SW 1271 (cell line): ENCODE results near the gene RNASEH2C.
"Not testable (repeated sequence)": the region's sequence is repeated elsewhere in the genome, so short reads cannot be mapped to it uniquely, and the experiment has no call there.

Source experiments
- DNase-seq, 2 experiments: peaks; one replicate each; lab custom pipeline; 2025; lab: John Stamatoyannopoulos, UW

Gene RNASEH2C

GRCh38 chr11:65716774-65717405 is 3.7 kb downstream of the RNASEH2C start:
- DNase-seq: no peak

DNA sequence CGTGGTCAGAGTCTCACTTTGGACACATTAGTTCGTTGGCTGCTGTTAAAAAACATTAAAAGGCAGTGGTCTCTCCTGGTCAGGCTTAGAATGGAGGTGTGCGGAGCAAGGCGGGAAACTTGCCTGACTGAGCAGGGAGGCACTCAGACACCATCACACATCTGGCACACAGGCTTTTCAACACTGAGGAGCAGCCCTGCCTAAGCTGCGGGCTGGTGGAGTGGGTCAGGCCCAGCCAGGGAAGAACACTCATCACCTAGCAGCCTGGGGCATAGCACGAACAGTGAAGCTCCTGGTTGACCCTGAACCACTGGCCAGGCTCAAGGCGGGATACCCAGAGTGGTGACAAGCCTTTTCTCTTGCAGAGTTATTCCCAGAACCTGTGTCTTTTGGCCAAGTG is 4.3 kb downstream of the RNASEH2C start:
- DNase-seq: no peak

GRCh38 chr11:65714433-65714832 is 6.2 kb downstream of the RNASEH2C start:
- no peak for DNase-seq

GRCh38 chr11:65713212-65713969 is 7.2 kb downstream of the RNASEH2C start:
- DNase-seq: no peak

GRCh38 chr11:65712633-65713076 is 7.9 kb downstream of the RNASEH2C start:
- DNase-seq: no peak

DNA sequence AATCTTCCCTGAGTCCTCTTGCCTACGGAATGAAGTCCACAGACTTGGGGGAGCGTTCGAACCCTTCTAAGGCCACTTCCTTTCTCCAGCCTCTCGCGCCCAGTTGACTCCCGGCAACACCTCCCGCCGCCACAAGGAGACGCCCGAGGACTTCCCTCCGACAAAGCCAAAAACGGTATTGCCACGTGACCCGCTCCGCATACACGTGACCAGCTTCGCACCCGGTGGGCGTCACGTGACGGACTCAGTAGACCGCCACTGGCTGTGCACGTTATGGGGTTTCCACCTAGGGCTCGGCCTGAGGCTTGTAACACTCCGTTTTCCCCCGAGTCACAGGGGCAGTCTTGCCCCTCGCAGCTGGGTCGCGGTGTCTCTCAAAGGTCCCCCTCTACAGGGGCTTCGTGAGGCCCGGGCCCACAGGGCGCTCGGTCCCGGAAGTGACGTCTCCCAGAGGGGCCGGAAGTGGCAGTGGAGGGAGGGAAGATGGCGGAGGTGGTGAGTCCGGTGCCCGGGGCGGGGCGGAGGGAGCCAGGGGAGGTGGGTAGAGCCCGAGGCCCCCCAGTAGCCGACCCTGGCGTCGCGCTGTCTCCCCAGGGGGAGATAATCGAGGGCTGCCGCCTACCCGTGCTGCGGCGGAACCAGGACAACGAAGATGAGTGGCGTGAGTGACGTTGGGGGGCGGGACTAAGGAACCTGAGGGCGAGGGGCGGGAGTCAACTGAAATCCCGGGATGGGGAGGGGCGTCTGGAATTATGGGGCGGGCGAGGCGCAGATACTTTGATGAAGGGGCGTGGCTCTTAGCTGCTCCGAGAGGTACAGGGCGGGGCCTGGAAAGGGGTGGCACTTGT is 8.6 kb downstream of the RNASEH2C start, which contains the start of gene KAT5:
Gene KAT5 (plus strand): TSS at position 468 of the 848 bp plus-strand sequence. CDS start 16 bp downstream, at position 484.
- DNase-seq: peak; percentile 96 to 97

DNA sequence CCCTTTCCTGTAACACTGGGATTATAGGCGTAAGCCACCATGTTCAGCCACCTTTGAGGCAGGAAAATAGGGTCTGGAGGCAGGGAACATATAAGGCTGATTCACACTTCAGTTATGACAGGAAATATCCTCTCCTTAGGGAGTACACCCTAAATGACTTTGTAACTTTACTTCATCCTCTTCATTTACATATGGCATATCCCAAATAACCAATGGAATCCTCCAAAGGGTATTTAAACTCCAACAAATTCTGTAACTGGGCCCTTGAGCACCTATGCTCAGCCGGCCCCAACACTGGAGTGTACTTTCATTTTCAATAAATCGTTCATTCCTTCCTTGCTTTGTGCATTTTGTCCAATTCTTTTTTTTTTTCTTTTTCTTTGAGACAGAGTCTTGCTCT is 10.2 kb downstream of the RNASEH2C start:
- DNase-seq: no peak

- DNase-seq: no peak
These were observed 10.9 kb downstream of the RNASEH2C start for GRCh38 chr11:65709661-65710060.

GRCh38 chr11:65708451-65708850 is 12.1 kb downstream of the RNASEH2C start:
- no peak for DNase-seq

DNA sequence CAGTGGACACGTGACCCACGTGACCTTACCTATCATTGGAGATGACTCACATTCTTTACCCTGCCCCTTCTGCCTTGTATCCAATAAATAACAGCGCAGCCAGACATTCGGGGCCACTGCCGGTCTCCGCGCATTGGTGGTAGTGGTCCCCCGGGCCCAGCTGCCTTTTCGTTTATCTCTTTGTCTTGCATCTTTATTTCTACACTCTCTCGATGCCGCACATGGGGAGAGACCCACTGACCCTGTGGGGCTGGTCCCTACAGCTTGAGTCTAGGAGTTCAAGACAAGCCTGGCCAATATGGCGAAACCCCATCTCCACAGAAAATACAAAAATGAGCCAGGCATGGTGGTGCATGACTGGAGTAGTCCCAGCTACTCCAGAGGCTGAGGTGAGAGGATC is 13.6 kb downstream of the RNASEH2C start:
- not testable (repeated sequence) for DNase-seq

DNA sequence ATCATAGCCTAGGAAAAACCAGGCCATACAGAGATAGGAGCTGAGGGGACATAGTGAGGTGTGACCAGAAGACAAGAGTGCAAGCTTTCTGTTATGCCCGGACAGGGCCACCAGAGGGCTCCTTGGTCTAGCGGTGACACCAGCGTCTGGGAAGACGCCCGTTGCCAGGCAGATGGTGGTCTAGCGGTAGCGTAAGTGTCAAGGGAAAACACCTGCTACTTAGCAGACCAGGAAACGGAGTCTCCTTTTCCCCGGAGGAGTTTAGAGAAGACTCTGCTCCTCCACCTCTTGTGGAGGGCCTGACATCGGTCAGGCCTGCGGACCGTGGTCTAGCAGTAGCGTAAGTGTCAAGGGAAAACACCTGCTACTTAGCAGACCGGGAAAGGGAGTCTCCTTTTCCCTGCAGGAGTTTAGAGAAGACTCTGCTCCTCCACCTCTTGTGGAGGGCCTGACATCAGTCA is 14.3 kb downstream of the RNASEH2C start:
- peak in 1 of 2 experiments; percentile 42 for DNase-seq

DNA sequence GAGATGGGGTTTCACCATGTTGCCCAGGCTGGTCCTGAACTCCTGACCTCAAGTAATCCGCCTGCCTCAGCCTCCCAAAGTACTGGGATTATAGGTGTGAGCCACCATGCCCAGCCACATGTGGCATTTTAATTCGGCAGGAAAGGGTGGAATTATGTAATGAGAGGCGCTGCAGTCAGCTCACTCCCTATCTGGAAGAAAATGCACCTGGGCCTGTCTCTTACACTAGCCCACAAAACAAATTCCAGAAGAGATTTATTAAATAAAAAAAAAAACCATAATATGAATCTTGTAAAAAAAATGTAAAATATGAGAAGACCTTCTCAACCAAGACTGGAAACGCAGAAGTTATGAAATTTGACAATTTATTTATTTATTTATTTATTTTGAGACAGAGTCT is 16.8 kb downstream of the RNASEH2C start:
- DNase-seq: no peak

- no peak for DNase-seq
These were observed 18.9 kb downstream of the RNASEH2C start for GRCh38 chr11:65701686-65702085.

GRCh38 chr11:65700399-65700798 is 20.2 kb downstream of the RNASEH2C start:
- no peak for DNase-seq

GRCh38 chr11:65699306-65699705 is 21.3 kb downstream of the RNASEH2C start:
- no peak for DNase-seq

DNA sequence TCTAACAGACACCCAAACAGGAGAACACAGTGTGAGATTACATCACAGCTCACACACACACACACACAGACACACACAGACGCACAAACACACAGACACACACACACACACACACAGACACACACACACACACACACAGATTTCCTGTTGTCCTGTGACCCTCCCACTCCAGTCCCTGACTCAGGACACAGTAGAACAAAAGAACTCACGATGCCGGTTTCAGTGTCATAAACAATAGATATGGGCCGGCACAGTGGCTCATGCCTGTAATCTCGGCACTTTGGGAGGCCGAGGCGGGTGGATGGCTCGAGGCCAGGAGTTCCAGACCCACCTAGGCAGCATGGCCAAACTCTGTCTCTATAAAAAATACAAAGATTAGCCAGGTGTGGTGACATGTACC is 22.4 kb downstream of the RNASEH2C start:
- DNase-seq: no peak

GRCh38 chr11:65696802-65697552 is 23.6 kb downstream of the RNASEH2C start:
- no peak for DNase-seq

DNA sequence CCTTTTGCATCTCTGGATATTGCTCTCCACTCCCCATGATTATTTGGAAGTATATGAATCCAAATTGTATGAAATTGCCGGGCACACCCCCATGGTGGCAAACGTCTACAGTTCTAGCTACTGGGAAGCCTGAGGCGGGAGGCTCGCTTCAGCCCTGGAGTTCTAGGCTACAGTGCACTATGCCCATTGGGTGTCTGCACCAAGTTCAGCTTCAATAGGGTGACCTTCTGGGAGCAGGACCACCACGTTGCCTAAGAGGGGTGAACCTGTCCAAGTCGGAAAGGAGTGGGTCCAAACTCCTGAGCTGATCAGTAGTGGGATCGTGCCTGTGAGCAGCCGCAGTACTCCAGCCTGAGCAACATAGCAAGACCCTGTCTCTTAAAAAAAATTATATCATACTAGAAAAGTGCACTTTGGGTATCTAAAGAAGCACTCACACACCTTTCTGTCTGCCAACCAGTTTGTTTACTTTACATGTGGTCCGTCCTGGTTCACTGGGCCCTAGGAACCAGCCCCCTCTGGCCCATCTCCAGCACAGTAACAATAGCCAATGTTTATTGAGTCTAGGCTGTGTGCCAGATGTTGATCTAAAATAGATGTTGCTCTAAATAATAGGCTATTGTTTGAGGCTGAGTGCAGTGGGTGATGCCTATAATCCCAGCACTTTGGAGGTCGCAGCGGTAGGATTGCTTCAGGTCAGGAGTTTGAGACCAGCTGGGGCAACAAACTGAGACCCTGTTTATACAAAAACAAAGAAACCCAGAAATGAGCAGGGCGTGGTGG is 24.9 kb downstream of the RNASEH2C start:
- DNase-seq: no peak

DNA sequence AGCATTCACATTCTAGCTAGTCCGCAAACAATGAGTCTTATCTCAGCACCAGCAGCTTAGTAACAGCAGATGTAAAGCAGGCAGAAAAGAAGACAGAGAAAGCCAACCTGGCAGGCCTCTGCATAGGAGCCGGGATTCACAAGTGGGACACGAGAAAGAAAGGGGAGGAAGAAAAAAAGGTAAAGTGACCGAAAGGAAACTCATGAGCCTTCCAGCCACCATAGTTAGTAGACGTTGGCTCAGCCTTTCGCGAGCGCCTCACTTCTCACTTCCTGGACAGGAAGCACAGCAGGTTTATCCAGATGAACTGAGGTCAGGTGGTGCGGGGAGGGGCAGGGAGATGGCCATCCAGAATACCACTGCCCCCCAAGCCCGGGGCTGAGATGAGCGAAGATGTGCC is 28.2 kb downstream of the RNASEH2C start:
- no peak for DNase-seq

GRCh38 chr11:65691847-65692246 is 28.8 kb downstream of the RNASEH2C start:
- not testable (repeated sequence) for DNase-seq

GRCh38 chr11:65685981-65686380 is 34.6 kb downstream of the RNASEH2C start:
- no peak for DNase-seq
